Chondrocyte (in vitro differentiated cells): ENCODE measurements around the gene DENND4A. TPM values are rescaled to one million over a fixed set of nuclear protein-coding genes. Genes with fewer than 3 reads are reported as not detected.
"Not testable (repeated sequence)": the region's sequence is repeated elsewhere in the genome, so short reads cannot be mapped to it uniquely, and the experiment has no call there.

Experiments
- DNase-seq: peaks from one replicate; pipeline ENCODE4 v3.0.0; 2021; ENCODE audit warnings: mixed read lengths, low spot score
- H3K27ac Mint-ChIP-seq: one replicate; pipeline ENCODE4 v1.8.0; 2021; ENCODE audit warnings: mild to moderate bottlenecking, moderate library complexity, mixed read lengths; ENCODE audit not compliant: unreplicated experiment
- H3K27me3 Mint-ChIP-seq: 2 replicates; pipeline ENCODE4 v1.8.0; 2021; ENCODE audit warnings: low read depth, mixed read lengths
- H3K36me3 Mint-ChIP-seq: 2 replicates; pipeline ENCODE4 v1.8.0; 2021; ENCODE audit warnings: low read depth, mixed read lengths
- H3K4me1 Mint-ChIP-seq: 2 replicates; pipeline ENCODE4 v1.8.0; 2021; ENCODE audit warnings: low read depth, mild to moderate bottlenecking, mixed read lengths
- H3K4me3 Mint-ChIP-seq: one replicate; pipeline ENCODE4 v1.8.0; 2021; ENCODE audit warnings: mild to moderate bottlenecking, moderate library complexity, mixed read lengths; ENCODE audit not compliant: unreplicated experiment
- H3K9me3 Mint-ChIP-seq: 2 replicates; pipeline ENCODE4 v1.8.0; 2021; ENCODE audit warnings: low read depth, mixed read lengths
- total RNA-seq: library from RNA; stranded (reverse); gene quantifications from 3 replicates; pipeline ENCODE4 v1.2.1, GENCODE V29; 2021
- TF ChIP-seq, protein P1 (sequence below): fragments of 200-600 bp; sonication (generic); IDR thresholded peaks from 2 replicates; pipeline ENCODE4 v1.5.0; 2021; ENCODE audit warnings: antibody characterized with exemption, mild to moderate bottlenecking, moderate library complexity

DENND4A gene
- total RNA-seq, 1 donor from 2014 or later: 9.7 TPM

DNA sequence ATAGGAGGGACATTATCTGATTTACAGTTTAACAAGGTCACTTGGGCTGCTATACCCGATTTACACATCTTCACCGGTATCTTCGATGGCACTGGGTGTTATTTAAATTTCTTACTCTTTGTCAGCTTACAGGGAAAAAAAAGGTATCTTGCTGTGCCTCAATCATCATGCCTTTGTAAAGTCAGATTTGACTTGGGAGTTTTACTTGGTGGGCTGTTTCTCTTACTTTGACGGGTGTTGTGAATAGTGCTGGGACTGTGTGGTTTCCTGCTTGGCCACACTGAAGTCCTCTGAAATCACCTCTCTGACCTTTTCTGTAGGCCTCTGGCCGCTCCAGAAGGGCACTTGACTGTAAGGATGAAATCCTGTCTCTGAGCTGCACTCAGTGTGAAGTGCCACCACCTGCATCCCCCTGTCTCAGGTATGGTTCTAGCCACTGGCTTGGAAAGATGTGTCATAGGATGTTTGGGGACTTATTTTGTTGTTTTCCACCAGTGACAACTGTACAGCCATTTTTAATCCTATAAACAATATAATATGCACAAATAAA, 173.5 kb downstream of the DENND4A start:
- no peak for DNase-seq
- TF ChIP-seq, protein P1, sequence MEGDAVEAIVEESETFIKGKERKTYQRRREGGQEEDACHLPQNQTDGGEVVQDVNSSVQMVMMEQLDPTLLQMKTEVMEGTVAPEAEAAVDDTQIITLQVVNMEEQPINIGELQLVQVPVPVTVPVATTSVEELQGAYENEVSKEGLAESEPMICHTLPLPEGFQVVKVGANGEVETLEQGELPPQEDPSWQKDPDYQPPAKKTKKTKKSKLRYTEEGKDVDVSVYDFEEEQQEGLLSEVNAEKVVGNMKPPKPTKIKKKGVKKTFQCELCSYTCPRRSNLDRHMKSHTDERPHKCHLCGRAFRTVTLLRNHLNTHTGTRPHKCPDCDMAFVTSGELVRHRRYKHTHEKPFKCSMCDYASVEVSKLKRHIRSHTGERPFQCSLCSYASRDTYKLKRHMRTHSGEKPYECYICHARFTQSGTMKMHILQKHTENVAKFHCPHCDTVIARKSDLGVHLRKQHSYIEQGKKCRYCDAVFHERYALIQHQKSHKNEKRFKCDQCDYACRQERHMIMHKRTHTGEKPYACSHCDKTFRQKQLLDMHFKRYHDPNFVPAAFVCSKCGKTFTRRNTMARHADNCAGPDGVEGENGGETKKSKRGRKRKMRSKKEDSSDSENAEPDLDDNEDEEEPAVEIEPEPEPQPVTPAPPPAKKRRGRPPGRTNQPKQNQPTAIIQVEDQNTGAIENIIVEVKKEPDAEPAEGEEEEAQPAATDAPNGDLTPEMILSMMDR: no peak
- H3K27me3 Mint-ChIP-seq: no peaks in the 10 kb centered on the region
- no peak overlapping the region for H3K27ac Mint-ChIP-seq
- H3K36me3 Mint-ChIP-seq: no peaks in the 10 kb centered on the region
- H3K4me3 Mint-ChIP-seq: no peak overlapping the region
- H3K4me1 Mint-ChIP-seq: no peaks in the 10 kb centered on the region
- H3K9me3 Mint-ChIP-seq: peaks cover 8% of the 10 kb centered on the region

DNA sequence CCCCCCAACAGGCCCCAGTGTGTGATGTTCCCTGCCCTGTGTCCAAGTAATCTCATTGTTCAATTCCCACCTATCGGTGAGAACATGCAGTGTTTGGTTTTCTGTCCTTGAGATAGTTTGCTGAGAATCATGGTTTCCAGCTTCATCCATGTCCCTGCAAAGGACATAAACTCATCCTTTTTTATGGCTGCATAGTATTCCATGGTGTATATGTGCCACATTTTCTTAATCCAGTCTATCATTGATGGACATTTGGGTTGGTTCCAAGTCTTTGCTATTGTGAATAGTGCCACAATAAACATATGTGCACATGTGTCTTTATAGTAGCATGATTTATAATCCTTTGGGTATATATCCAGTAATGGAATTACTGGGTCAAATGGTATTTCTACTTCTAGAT, 176.2 kb downstream of the DENND4A start:
- H3K27ac Mint-ChIP-seq, H3K4me3 Mint-ChIP-seq, H3K36me3 Mint-ChIP-seq, H3K27me3 Mint-ChIP-seq, DNase-seq, H3K9me3 Mint-ChIP-seq: not testable (repeated sequence)
- peaks cover 15% of the 10 kb centered on the region for H3K4me1 Mint-ChIP-seq

DNA sequence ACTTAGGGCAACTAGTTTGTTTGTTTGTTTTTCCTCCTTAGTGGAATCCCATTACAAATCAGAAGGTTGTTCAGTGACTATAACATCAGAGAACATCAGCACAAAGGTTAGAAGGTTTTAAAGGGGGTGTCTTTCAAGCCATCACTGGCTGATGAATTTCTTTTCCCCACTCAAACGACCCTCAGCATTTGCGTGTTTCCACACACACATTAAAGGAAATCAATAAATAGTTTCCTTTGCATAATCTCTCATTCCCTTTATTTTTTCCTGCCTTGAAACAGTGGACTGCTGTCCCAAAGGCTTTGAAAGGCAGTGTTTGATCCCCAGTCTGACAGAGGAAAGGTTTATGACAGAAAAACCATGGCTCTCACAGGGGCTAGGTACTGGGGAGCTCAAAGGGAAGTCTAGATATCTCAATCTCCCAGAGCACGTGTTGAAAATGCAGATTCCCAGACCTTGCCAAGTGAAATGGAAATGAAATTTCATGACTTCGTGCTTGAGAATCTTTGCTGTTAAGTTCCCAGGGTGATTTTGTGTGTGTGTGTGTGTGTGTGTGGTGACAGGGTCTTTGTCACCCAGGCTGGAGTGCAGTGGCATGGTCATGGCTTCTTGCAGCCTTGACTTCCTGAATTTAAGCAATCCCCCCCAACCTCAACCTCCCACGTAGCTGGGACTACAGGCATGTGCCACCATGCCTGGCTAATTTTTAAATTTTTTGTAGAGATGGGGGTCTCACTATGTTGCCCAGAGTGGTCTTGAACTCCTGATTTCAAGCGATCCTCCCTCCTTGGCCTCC, 178.9 kb downstream of the DENND4A start:
- H3K9me3 Mint-ChIP-seq: peaks cover 8% of the 10 kb centered on the region
- H3K27ac Mint-ChIP-seq: no peak overlapping the region
- H3K27me3 Mint-ChIP-seq: no peaks in the 10 kb centered on the region
- H3K4me3 Mint-ChIP-seq: no peak overlapping the region
- H3K36me3 Mint-ChIP-seq: no peaks in the 10 kb centered on the region
- peaks cover 32% of the 10 kb centered on the region for H3K4me1 Mint-ChIP-seq
- no peak for DNase-seq
- TF ChIP-seq, protein P1: no peak

DNA sequence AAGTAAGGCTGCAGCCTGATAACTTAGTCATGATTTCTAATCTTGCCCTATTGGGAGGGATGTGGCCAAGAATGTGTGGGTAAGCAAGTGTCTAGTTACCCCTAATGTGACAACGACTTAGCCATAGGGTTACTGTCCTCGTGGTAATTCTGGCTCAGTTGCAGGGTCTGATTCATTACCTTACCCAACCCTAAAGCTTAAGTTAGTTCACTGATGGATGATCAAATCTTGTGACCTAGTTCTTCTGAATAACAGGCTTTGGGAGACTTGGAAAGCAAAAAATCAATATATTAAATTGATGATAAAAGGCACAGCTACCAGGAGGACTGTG, 179.5 kb downstream of the DENND4A start:
- Mint-ChIP-seq H3K4me3 (no peak overlapping the region), H3K27me3 (no peaks in the 10 kb centered on the region)
- DNase-seq: no peak

DNA sequence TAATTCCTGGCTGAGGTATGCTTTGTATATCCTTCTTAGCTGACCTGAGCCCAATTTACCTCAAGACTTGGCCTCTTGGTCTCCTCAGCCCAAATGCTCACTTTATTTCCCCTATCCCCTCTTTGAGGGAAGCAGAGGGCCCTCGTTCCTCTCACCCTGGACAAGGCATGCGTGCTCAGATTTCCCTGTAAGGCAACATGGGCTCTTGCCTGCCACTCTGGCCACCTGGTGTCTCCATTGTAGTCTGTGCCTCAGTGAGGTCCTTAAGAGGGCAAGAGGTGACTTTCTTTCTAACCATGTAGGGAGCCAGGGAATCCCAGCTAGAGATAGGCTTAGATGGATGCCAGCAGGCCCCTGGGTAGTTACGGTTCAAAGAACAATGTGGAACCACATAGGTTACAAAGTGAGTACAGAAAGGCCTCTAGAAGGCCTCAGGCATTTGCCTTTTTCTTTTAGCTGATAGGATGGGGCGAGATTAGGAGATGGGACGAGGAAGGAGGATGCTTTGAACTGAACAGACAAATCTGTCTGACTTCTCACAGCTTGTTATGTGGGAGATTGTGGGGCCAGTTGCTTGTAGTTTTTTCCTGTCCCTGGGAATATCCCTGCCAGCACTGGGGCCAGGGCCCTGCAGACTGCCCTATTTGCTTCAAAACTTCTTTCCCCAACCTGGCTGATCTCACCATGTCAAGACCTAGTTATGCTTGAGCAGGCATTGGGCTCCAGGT, 180.0 kb downstream of the DENND4A start:
- H3K36me3 Mint-ChIP-seq: no peaks in the 10 kb centered on the region
- TF ChIP-seq, protein P1: no peak
- H3K27ac Mint-ChIP-seq: peak overlapping the region; percentile 99
- DNase-seq: no peak
- peaks cover 32% of the 10 kb centered on the region for H3K4me1 Mint-ChIP-seq
- H3K27me3 Mint-ChIP-seq: no peaks in the 10 kb centered on the region
- peaks cover 4% of the 10 kb centered on the region for H3K9me3 Mint-ChIP-seq
- peak overlapping the region; percentile 97 for H3K4me3 Mint-ChIP-seq

More for the DNA sequence above, 179.5 kb downstream of the DENND4A start:
- Mint-ChIP-seq H3K27ac (no peak overlapping the region), H3K4me1 (peaks cover 32% of the 10 kb centered on the region), H3K36me3 (no peaks in the 10 kb centered on the region), H3K9me3 (peaks cover 8% of the 10 kb centered on the region)
- TF ChIP-seq, protein P1: no peak
